Measurements from ENCODE around the gene CBFA2T3.
"Not testable (repeated sequence)": the region's sequence is repeated elsewhere in the genome, so short reads cannot be mapped to it uniquely, and the experiment has no call there.

Gene CBFA2T3

DNA sequence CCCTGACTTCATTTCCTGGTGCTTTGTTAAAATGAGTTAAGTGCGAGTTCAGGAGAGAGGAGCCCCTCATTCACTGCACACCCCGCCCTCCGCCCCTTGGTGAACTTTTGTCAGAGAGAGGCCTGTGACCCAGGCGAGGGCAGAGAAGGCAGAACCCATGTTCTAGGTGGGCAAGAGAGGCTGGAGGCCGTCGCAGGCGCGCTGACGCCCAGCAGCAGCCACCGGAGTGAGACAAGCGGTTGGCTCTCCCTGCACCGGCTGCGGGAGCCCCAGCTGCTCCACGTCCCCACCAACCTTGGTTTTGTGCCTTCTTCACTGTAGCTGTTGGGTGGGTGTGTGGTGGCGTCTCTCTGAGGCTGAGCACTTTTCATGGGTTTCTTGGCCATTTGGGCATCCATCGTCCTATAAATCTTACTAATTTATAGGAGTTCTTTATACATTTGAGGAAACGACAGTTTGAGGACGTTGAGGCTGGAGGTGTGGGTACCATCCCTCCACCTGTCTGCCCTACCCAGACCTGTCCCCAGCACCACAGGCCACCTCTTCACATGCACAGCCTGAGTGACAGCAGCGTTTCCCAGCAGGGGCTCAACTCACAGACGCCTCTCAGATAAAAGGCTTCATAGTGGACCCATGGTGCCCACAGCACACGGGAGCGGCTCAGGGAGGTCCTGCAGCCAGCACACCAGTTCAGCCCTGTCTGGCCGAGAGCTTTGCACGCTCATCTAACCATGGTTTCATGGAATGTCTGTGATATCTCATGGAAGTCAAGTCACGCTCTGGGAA lies 45.2 kb upstream of the CBFA2T3 start:
- no peak for DNase-seq (ENCODE audit: extremely low read depth, low read depth)
- TF ChIP-seq, protein P1, sequence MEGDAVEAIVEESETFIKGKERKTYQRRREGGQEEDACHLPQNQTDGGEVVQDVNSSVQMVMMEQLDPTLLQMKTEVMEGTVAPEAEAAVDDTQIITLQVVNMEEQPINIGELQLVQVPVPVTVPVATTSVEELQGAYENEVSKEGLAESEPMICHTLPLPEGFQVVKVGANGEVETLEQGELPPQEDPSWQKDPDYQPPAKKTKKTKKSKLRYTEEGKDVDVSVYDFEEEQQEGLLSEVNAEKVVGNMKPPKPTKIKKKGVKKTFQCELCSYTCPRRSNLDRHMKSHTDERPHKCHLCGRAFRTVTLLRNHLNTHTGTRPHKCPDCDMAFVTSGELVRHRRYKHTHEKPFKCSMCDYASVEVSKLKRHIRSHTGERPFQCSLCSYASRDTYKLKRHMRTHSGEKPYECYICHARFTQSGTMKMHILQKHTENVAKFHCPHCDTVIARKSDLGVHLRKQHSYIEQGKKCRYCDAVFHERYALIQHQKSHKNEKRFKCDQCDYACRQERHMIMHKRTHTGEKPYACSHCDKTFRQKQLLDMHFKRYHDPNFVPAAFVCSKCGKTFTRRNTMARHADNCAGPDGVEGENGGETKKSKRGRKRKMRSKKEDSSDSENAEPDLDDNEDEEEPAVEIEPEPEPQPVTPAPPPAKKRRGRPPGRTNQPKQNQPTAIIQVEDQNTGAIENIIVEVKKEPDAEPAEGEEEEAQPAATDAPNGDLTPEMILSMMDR (IDR thresholded peaks at IDR 0.05; ENCODE audit: low read depth, low read length), result no peak

- no peak for DNase-seq (ENCODE audit: extremely low read depth, low read depth)
- TF ChIP-seq, protein P1 (IDR thresholded peaks at IDR 0.05; ENCODE audit: low read depth, low read length), result no peak
These were observed 44.1 kb upstream of the CBFA2T3 start for GRCh38 chr16:89020925-89021595.

- TF ChIP-seq, protein P1 (IDR thresholded peaks at IDR 0.05; ENCODE audit: low read depth, low read length), result no peak
- no peak for DNase-seq (ENCODE audit: extremely low read depth, low read depth)
These were observed 43.3 kb upstream of the CBFA2T3 start for GRCh38 chr16:89020068-89020924.

DNA sequence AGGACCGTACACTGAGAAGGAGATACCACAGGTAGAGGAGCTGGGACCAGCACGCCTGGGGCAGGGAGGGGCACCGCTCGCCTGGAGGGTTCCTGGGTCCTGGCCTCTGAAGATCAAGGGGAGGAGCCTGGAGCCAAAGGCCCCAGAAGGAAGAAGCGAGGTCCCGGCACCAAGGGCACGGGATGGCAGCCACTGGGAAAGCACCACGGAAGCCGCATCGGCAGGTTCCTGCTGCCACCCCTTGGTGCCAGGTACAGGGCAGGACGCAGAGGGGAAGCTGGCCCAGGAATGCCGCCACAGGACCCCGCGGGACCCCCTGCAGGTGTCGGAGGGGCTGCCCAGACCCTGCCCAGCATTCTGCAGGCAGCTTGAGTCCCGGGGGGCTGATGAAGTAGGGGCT lies 42.5 kb upstream of the CBFA2T3 start:
- TF ChIP-seq, protein P1 (IDR thresholded peaks at IDR 0.05; ENCODE audit: low read depth, low read length), result no peak
- no peak for DNase-seq (ENCODE audit: extremely low read depth, low read depth)

DNA sequence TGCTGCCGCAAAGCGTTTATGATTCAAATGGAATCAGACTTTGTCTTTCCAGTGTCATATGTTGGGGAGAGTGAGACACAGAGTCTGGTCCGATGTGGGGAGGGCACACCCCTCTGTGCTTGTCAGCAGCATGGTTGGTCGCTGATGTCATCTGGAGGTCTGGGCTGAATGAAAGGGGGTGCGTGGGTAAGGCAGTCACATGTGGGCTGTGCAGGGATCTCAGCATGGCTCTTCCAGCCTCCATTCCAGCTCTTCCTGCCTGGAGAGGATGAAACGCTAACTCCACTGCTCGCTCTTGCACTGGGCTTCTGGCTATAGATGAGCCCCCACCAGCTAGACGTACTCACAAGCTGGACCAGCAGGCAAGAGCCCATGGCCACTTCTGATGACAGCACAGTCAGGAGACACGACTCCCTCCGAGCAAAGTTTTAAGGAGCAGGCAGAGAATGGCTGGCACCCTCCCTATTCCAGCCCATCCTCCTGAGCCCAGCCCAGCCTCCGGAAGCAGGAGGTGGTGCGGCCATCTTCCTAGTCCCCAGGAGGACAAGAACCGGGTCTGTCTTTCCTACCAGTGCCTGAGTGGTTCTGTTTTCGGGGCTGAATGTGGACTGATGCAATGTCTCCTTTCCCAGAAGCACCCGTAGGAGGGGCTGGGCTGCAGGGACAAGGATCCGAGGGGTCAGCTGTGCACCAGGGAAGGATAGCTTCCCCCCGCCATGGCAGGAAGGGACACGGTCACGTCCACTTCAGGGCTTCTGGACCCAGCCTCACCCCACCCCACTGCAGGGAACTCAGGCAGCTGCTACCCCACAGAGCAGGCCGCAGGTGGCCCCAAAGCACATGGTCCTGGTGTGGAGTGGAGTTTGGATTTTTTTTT lies 41.5 kb upstream of the CBFA2T3 start:
- DNase-seq (ENCODE audit: extremely low read depth, low read depth), result no peak
- TF ChIP-seq, protein P1 (IDR thresholded peaks at IDR 0.05; ENCODE audit: low read depth, low read length), result no peak

DNA sequence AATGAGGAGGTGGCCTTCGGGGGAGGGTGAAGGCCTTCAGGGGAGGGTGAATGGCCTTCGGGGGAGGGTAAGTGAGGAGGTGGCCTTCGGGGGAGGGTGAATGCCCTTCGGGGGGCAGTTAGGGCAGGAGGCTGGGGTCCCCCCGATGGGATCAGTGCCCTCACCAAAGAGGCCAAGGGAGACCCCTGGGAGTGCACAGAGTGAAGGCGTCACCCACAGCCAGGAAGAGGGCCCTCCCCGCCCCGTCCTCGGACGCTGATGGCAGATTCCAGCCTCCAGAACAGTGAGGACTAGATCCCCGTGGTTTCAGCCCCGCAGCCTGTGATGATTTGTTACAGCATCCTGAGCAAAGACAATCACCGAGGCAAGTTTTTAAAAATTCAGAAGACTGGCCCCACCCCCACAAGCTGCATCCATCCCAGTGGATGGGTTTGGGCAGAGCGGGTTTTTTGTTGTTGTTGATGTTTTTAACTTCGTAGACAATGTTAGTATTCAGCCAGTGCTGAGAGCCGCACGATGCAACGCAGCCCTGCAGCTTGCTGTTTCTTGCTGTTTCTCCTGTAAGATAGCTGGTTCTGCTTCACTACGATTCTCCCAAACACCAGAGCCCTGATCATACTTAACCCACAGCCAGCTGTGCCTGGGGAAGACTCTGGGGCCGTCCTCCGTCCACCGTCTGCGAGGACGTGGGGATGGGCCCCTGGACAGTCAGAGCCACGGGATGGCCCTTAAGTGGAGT lies 40.7 kb upstream of the CBFA2T3 start:
- DNase-seq (ENCODE audit: extremely low read depth, low read depth), result no peak
- TF ChIP-seq, protein P1 (IDR thresholded peaks at IDR 0.05; ENCODE audit: low read depth, low read length), result no peak

DNA sequence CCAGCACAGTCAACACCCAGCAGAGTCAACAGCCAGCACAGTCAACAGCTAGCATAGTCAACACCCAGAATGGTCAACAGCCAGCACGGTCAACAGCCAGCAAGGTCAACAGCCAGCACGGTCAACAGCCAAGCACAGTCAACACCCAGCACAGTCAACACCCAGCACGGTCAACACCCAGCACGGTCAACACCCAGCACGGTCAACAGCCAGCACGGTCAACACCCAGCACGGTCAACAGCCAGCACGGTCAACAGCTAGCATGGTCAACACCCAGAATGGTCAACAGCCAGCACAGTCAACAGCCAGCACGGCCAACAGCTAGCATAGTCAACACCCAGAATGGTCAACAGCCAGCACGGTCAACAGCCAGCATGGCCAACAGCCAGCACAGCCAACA lies 39.6 kb upstream of the CBFA2T3 start:
- not testable (repeated sequence) for DNase-seq (ENCODE audit: extremely low read depth, low read depth)

All from AG09319 (cell line).